Measurements from ENCODE around the gene COL20A1. TPM values are rescaled to one million over a fixed set of nuclear protein-coding genes. Genes with fewer than 3 reads are reported as not detected.

COL20A1 gene
- total RNA-seq, 3 donors from 2014 or later, result not detected

- ATAC-seq (no peak), DNase-seq (no peak)
- intact Hi-C loops (cut with DNase I, micrococcal nuclease), result no loop called here
- Histone ChIP-seq H3K36me3 (ENCODE audit: low read depth) (no peaks in the 10 kb centered on the region), H3K4me3 (no peak overlapping the region), H3K4me1 (ENCODE audit: low read depth) (no peaks in the 10 kb centered on the region), H3K9me3 (no peaks in the 10 kb centered on the region)
- TF ChIP-seq CTCF (IDR thresholded peaks at IDR 0.05), result no peak
Observed at GRCh38 chr20:63293456-63293855, 470 bp downstream of the COL20A1 start.

- DNase-seq, result no peak
- intact Hi-C loops (cut with DNase I, micrococcal nuclease), result no loop called here
- H3K36me3 ChIP-seq (ENCODE audit: low read depth), result no peaks in the 10 kb centered on the region
- no peak for TF ChIP-seq CTCF (IDR thresholded peaks at IDR 0.05)
- no peaks in the 10 kb centered on the region for H3K9me3 ChIP-seq
- no peaks in the 10 kb centered on the region for H3K4me1 ChIP-seq (ENCODE audit: low read depth)
- H3K4me3 ChIP-seq, result no peak overlapping the region
- no peak for ATAC-seq
Observed at GRCh38 chr20:63293871-63294535, 1.0 kb downstream of the COL20A1 start.

- no peak for TF ChIP-seq CTCF (IDR thresholded peaks at IDR 0.05)
- no peaks in the 10 kb centered on the region for H3K36me3 ChIP-seq (ENCODE audit: low read depth)
- H3K4me1 ChIP-seq (ENCODE audit: low read depth), result no peaks in the 10 kb centered on the region
- no peak overlapping the region for H3K4me3 ChIP-seq
- intact Hi-C loops (cut with DNase I, micrococcal nuclease), result no loop called here
- no peak for ATAC-seq
- DNase-seq, result no peak
- no peaks in the 10 kb centered on the region for H3K9me3 ChIP-seq
Observed at GRCh38 chr20:63294536-63294900, 1.5 kb downstream of the COL20A1 start.

- H3K4me1 ChIP-seq (ENCODE audit: low read depth), result no peaks in the 10 kb centered on the region
- ATAC-seq (no peak), DNase-seq (no peak)
- no peaks in the 10 kb centered on the region for H3K36me3 ChIP-seq (ENCODE audit: low read depth)
- TF ChIP-seq CTCF (IDR thresholded peaks at IDR 0.05), result no peak
- intact Hi-C loops (cut with DNase I, micrococcal nuclease), result no loop called here
- no peak overlapping the region for H3K4me3 ChIP-seq
- H3K9me3 ChIP-seq, result no peaks in the 10 kb centered on the region
Observed at GRCh38 chr20:63295018-63295417, 2.0 kb downstream of the COL20A1 start.

GRCh38 chr20:63295422-63295821, 2.4 kb downstream of the COL20A1 start:
- ATAC-seq, result no peak
- Histone ChIP-seq H3K4me1 (ENCODE audit: low read depth) (no peaks in the 10 kb centered on the region), H3K36me3 (ENCODE audit: low read depth) (no peaks in the 10 kb centered on the region), H3K9me3 (no peaks in the 10 kb centered on the region), H3K4me3 (no peak overlapping the region)
- TF ChIP-seq CTCF (IDR thresholded peaks at IDR 0.05), result no peak
- intact Hi-C loops (cut with DNase I, micrococcal nuclease), result no loop called here
- no peak for DNase-seq

- ATAC-seq, result no peak
- Histone ChIP-seq H3K36me3 (ENCODE audit: low read depth) (no peaks in the 10 kb centered on the region), H3K4me1 (ENCODE audit: low read depth) (no peaks in the 10 kb centered on the region), H3K9me3 (no peaks in the 10 kb centered on the region), H3K4me3 (no peak overlapping the region)
- no peak for DNase-seq
- intact Hi-C loops (cut with DNase I, micrococcal nuclease), result no loop called here
- TF ChIP-seq CTCF (IDR thresholded peaks at IDR 0.05), result no peak
Observed at GRCh38 chr20:63295846-63296245, 2.9 kb downstream of the COL20A1 start.
